ENCODE results near the gene RPL10L. TPM values are rescaled to one million over a fixed set of nuclear protein-coding genes. Genes with fewer than 3 reads are reported as not detected.

Gene RPL10L
- total and polyA plus RNA-seq, 9 of the 15 experiments (the other 6 are each of a cell fraction or from before 2014, with no cell fraction given), result not detected

DNA sequence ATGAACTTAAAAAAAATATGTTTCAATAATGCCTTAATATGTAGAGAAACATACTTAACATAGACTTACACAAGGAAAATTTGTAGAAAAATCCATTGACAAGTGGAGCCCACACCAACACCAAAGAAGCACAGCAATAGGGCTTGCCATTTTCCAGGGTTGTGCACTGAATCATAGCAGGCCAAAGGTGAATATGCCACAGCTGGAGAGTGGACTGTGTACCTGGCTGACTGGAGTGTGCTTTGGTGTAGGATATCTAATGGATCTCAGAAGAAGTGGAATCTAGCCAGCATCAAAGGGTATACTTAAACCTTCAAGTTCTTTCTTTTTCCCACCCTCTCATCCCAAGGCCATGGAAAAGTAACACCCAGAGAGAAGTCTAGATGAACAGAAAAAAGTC, 4.8 kb downstream of the RPL10L start:
- CTCF ChIA-PET (ENCODE audit: low intra/inter-chr PET ratio), result no interaction called here
- Histone ChIP-seq H3K4me1 (replicated peaks in 1 of 2; ENCODE audit: control insufficient read depth in 2 of 2, insufficient read depth in 2 of 2, low read length in 2 of 2) (no peaks in the 10 kb centered on the region), H3K79me2 (ENCODE audit: control insufficient read depth, insufficient read depth, low read length) (no peaks in the 10 kb centered on the region), H3K9me3 (replicated peaks; ENCODE audit: control insufficient read depth, insufficient read depth, low read depth, low read length) (0 out of 2 replicates have a peak, but pooled peaks cover 2% of the 10 kb centered on the region), H2AFZ (ENCODE audit: low read depth, low read length) (no peak overlapping the region), H3K4me2 (ENCODE audit: insufficient read depth, low read length) (no peak overlapping the region), H4K20me1 (replicated peaks; ENCODE audit: control insufficient read depth, insufficient read depth, low read length) (no peaks in the 10 kb centered on the region), H3K36me3 (ENCODE audit: control insufficient read depth, insufficient read depth, low read length) (no peaks in the 10 kb centered on the region), H3K9ac (ENCODE audit: insufficient read depth in 1 of 2, low read depth in 2 of 2, low read length in 2 of 2) (no peak overlapping the region), H3K27ac (ENCODE audit: extremely low read depth, low read depth, low read length) (no peak overlapping the region), H3K27me3 (ENCODE audit: control insufficient read depth in 2 of 2, insufficient read depth in 2 of 2, low read length in 2 of 2) (no peaks in the 10 kb centered on the region), H3K9me1 (ENCODE audit: control insufficient read depth, insufficient read depth, low read length) (no peaks in the 10 kb centered on the region), H3K4me3 (no peak overlapping the region)
- no peak for FAIRE-seq
- no peak for TF ChIP-seq ZNF324 (CRISPR knock-in tag; IDR thresholded peaks at IDR 0.05)
- intact Hi-C loops (cut with micrococcal nuclease) (no loop called here), in situ Hi-C loops (cut with MboI) (no loop called here)
- no TSS peak for BruUV-seq (replicated peaks)
- no peak for ATAC-seq
- no peak for DNase-seq (ENCODE audit: extremely low read depth in 1 of 4, low spot score in 3 of 4)
- POLR2A ChIA-PET, result no interaction called here

DNA sequence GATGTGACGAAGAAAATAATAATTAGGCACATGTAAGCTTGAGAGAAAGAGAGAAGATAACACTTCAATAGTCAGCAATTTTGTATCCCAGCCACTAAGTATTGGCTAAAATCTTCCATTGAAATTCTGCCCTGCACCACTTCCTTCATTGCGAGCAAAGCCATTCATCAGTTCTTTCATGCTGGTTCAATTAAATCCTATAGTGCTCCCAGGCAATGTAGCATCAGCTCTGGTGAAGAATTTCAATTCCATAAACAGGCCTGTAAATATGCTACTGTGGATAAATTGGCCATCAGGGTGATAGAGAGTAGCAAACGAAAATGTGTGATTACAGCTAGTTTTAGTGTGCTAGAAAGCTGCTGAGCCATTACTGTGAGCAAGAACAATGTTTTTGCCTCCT, 24.7 kb downstream of the RPL10L start:
- Histone ChIP-seq H3K36me3 (ENCODE audit: control insufficient read depth, insufficient read depth, low read length) (no peaks in the 10 kb centered on the region), H2AFZ (ENCODE audit: low read depth, low read length) (no peak overlapping the region), H3K79me2 (ENCODE audit: control insufficient read depth, insufficient read depth, low read length) (no peaks in the 10 kb centered on the region), H3K4me1 (replicated peaks in 1 of 2; ENCODE audit: control insufficient read depth in 2 of 2, insufficient read depth in 2 of 2, low read length in 2 of 2) (no peaks in the 10 kb centered on the region), H3K9me3 (replicated peaks; ENCODE audit: control insufficient read depth, insufficient read depth, low read depth, low read length) (no peaks in the 10 kb centered on the region; the same call in 1 of the 2 replicates), H3K4me2 (ENCODE audit: insufficient read depth, low read length) (no peak overlapping the region), H4K20me1 (replicated peaks; ENCODE audit: control insufficient read depth, insufficient read depth, low read length) (no peaks in the 10 kb centered on the region), H3K27me3 (ENCODE audit: control insufficient read depth in 2 of 2, insufficient read depth in 2 of 2, low read length in 2 of 2) (no peaks in the 10 kb centered on the region), H3K9ac (ENCODE audit: insufficient read depth in 1 of 2, low read depth in 2 of 2, low read length in 2 of 2) (no peak overlapping the region), H3K9me1 (ENCODE audit: control insufficient read depth, insufficient read depth, low read length) (no peaks in the 10 kb centered on the region), H3K4me3 (no peak overlapping the region), H3K27ac (ENCODE audit: extremely low read depth, low read depth, low read length) (no peak overlapping the region)
- in situ Hi-C loops (cut with MboI), result no loop called here
- FAIRE-seq (no peak), ATAC-seq (no peak), DNase-seq (ENCODE audit: extremely low read depth in 1 of 4, low spot score in 3 of 4) (no peak)
- POLR2A ChIA-PET, result no interaction called here
- TF ChIP-seq MED1 (CRISPR knock-in tag; IDR thresholded peaks at IDR 0.05; ENCODE audit: borderline replicate concordance), result no peak
- BruUV-seq (replicated peaks), result no TSS peak
- CTCF ChIA-PET (ENCODE audit: low intra/inter-chr PET ratio), result no interaction called here
- 2% methylated on average over 3 of the region's 3 CpGs for WGBS (ENCODE audit: insufficient coverage, low coverage, missing lambda C conversion rate)
- intact Hi-C loops (cut with micrococcal nuclease), result no loop called here

Measured in K562 (cell line).